HG02588 (cell line): Measurements from ENCODE around the gene KLF1.
A peak's percentile ranks its signal among the peaks of the same experiment; 100 is the strongest.
"Not testable (repeated sequence)": the region's sequence is repeated elsewhere in the genome, so short reads cannot be mapped to it uniquely, and the experiment has no call there.

Experiments
- ATAC-seq: cut with Tn5 transposase; IDR thresholded peaks from one replicate; pipeline ENCODE4 v1.9.1; 2021; ENCODE audit warnings: mild to moderate bottlenecking, moderate library complexity; ENCODE audit not compliant: unreplicated experiment

The KLF1 gene

DNA sequence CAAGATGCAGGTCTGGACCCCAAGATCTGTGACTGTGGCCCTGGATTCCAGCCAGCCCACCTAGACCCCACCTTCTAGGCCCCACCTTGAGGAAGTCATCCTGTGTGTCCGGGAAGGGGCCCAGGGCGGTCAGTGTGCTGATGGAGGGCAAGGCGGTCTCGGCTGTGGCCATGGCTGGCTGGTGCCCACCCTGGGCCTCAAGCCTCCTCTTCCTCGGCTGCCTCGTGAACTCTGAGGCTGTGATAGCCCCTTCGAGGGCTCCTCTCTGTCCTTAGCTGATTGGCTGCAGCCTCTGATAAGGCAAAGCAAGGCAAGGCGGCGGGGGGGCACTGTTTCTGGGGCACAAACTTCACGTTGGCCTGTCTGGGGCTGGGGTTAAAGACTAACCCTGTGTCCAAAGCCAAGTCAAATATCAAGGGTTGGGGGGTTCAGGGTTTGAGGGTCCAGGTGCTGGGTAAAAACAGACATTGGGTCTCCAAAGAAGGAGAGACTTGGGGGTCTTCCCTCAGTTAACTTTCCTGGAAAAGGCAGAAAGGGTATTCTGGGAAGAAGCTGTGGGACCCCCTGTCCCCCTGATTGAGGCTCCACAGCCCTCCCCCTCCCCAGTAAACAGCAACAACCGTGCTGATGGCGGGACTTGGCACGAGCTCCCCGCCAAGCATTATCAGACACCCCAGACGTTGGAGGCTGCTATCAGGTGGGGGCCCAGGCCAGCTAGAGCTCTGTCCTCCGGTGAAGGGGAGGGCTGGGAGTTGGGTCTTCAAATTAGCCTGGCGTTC is at the start of gene KLF1:
TSS of gene KLF1 (minus strand) at position 233 of the 779 bp plus-strand sequence. CDS start at position 172, 61 bp downstream.
- ATAC-seq = no peak

DNA sequence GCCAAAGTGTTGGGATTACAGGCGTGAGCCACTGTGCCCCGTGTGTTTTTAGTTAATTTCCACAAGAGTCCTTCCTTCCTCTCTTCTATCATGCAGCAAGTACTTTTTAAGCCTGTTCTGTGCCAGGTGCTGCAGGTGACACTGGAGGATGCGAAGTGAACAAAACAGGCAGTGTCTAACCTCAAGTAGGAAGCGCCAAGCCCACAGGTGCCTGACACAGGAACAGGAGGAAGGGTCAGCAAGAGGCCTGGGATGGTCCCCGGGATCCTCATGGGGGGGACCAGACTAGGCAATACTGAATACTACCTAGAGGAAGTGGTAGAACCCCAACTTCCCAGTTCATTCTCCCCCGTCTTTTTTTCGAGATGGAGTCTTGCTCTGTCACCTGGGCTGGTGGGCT is 49.6 kb upstream of the KLF1 start:
- ATAC-seq = no peak

DNA sequence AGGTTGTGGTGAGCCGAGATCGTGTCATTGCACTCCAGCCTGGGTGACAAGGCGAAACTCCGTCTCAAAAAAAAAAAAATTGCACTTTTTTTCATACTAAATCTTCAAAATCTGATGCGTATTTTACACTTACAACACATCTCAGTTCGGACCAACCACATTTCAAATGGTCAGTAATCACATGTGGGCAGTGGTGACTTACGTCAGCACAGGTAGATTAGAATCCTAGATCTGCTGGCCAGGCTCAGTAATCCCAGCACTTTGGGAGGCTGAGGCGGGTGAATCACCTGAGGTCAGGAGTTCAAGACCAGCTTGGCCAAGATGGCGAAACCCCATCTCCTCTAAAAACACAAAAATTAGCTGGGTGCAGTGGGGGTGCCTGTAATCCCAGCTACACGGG is 48.1 kb upstream of the KLF1 start:
- no peak for ATAC-seq

DNA sequence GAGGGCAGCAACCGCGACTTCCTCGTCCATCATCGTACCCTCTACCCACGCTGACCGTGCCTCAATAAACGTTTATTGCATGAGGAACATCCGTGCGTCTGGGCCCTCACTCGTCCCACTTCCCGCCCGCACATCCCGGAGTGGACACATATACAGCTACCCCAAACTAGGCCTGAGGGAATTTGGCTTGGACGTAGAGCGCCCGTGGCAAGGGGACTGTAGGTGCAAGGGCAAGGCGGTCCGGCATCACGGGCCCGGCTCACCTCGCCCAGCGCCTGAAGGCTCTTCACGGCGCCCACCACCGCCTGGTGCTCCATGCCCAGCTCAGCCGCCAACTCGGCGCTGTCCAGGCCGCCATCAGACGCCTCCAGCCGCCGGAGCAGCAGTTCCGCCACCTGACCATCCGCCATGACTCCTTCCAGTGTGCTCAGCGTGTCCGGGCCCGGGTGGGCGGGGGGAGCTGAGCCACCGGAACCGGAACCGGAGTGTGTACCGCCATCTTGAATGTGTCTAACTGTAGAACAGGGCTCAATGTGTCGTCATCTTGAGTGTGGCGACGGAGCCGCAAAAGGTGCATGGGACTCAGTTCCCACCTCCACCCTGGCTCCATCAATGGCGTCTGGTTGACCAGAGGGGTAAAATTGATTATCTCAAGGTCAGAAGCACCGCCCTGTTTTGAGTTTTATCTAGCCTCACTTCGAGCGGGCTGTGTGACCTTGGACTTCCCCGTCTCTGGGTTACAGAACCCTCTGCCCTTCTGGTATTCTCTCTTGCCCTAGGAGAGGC is 46.5 kb upstream of the KLF1 start, which contains the start of gene FARSA:
TSS of gene FARSA (minus strand) at position 425 of the 786 bp plus-strand sequence. CDS start at position 410, 15 bp downstream.
- ATAC-seq = peak; percentile 45

DNA sequence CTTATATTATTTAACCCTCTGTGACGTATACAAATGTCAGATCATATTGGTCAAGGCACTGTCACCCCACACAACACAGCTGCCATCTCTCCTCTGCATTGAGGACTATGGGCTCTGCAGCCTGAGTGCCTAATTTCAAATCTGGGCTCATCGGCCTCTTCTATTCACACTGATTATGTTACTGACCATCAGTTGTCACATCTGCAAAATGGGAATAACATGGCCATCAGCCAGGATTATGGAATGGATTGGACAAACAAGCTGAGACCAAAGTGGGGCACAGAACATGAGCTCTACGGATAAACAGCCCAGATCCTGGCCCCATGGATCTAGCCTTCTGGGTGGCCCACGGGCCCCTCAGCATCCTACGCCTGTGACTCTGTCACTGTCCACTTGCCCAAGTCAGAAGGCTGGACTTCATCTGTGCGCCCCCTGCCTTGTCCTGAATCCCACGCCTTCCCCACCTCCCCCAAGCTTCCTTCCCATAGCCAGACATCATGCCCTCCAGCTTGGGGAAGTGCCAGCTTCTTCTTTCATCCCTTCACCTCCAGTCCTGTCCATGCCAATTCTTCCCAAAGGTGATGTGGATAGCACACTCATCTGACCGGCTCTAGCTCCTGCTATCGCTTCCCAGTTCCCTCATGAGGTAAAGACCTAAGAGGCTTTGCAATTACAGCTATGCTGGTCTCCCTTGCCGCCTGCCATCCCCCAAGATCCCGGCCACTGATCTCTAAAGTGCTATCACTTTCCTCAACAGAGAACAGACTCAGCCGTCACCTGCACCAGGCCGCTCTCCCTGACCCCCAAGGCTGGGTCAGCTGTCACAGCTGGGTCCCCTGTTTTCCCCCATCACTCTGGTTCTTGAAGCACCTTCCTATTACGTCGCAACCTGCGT is 45.6 kb upstream of the KLF1 start:
- ATAC-seq = no peak

DNA sequence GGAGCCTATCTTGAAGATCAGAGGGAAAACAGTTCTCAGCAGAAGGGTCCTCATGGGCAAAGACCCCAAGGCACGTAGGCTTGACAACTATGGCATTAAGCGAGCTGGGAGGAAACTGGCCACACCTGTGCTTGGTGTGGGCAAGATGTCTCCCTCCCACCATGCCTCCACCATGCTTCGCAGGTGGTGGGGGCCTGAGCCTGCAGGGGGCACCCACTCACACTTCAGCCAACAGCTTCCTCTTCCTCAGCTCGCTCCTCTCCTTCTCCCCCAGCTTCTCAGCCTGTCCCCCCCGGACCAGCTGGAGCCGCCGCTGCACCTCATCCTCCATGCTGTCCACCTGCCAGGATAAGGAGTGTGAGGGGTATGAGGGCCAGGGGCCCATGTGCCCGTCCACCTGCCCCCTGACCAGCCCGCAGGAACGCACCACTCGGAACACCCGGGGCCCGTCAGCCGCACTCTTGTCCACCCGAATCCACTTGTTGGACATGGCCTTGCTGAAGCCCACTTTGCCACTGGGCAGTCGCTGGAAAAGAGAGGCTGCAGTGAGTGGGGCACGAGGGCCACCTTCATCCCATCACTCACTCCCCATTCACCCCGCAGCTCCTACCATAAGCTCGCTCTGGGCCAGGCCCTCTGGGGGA is 43.1 kb upstream of the KLF1 start:
- no peak for ATAC-seq

DNA sequence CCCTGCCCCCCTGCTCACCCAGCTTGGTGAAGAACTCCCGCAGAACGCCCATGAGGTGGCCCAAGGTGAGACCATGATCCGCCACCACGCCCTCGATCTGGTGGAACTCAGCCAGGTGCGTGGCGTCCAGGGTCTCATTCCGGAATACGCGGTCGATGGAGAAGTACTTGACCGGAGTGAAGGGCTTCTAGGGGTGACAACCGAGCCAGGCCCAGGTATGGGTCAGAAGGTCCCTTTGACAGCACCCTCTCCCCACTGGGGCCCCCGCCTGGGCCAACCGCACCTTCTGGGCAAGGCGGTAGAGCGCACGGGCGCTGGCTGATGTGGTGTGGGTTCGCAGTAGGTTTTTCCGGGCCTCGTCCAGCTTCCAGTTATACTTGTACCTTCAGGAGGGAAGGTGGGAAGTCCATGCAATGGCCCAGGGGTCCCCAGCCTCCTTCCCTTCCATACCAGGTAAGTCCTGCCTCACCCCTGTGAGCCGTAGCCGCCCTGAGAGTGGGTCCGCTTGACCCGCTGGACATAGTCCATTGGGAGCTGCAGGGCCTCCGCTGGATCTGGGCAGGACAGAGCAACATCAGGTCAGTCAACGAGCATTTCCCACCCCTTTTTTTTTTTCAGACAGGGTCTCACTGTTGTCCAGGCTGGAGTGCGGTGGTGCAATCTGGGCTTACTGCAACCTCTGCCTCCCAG is 37.8 kb upstream of the KLF1 start:
- no peak for ATAC-seq

DNA sequence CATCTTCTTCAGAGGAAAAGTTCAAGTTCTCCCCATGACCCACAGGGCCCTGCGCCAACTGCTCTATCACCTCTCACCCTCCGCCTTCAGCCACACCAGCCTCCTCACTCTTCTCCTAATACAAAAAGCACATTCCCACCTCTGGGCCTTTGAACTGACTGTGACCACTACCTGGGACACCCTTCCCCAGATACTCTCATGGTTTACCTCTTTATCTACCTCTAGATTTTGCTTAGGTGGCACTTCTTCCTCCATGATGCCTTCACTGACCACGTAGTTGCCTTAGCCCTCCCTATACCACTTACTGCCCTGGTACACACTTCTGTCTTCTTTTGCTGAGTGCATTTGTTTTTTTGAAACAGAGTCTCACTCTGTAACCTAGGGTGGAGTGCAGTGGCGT is 36.0 kb upstream of the KLF1 start:
- ATAC-seq = no peak

DNA sequence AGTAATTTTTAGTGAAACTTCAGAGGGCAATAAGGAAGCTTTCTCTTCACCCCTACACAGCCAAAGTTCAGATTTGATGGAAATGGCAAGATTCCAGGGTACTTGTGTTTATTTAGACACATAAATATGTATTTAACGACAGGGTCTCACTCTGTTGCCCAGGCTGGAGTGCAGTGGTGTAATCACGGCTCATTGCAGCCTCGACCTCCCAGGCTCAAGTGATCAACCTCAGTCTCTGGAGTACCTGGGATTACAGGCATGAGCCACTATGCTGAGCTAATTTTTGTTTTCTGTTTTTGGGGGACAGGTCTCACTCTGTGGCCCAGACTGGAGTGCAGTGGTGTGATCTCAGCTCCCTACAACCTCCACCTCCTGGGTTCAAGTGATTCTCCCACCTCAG is 34.0 kb upstream of the KLF1 start:
- ATAC-seq = no peak

DNA sequence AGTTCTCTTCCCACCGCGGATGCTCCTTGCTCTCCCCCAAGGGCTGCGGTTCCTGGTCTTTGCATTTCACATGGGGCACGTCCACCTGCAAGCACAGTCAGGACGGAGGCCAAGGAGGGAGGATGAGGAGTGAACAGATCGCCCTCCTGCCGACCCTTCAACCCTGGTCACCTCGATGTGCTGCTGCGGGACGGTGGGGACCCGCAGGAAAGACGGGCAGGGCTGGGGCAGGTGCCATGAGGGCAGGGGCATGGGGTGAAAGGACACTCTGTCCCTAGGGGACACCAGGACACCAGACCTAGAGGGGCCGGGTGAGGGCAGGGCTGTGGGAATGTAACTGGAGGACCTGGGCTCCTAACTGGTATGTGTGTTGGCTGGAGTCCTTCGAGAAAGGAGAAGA is 31.3 kb upstream of the KLF1 start:
- ATAC-seq = no peak

DNA sequence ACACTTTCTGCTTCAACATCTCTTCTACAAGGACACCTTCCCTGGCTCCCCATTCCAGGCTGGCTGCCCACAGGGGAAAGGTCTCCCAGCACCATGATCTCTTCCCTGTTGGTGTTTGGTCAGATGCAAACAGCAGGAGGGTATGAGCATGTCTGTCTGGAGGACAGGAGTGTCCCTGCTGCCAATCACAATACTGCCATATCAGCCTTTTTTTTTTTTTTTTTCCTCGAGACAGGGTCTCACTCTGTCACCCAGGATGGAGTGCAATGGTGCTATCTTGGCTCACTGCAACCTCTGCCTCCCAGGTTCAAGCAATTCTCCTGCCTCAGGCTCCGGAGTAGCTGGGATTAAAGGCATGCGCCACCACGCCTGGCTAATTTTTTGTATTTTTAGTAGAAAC is 28.9 kb upstream of the KLF1 start:
- not testable (repeated sequence) for ATAC-seq

DNA sequence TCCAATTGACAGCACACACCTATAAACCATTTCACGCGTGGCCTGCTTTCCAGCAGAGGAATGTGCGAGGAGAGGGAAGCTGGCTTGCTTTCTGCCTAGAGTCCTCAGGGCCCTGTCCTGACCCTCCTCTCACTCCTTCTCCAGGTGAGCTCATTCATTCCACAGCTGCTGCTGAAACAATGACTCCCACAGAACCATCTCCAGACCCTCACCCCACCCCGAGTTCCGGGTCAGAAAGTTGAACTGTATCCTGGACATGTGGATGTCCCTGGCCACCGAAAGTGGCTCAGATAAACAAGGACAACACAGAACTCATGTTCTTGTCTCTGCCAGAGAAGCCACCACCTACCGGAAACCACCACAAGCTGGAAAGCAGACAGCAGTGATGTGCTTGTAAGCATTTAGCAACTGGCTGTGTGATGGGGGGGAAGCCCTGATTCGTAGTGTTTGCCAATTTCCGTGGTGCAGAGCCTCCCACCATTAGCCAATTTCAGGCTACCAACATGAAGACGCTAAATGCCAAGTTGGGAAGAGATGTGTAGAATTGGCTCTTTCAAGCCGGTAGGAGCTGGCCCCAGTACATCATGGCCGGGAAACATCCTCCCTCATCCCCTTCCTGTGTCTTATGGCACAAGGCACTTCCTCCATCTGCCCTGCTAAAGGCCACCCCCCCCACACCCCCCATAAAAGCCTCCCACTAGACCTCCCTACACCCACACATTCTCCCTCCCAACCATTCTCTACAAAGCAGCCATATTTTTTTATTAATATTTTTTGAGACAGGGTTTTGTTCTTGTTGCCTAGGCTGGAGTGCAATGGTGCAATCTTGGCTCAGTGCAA is 27.1 kb upstream of the KLF1 start:
- no peak for ATAC-seq

DNA sequence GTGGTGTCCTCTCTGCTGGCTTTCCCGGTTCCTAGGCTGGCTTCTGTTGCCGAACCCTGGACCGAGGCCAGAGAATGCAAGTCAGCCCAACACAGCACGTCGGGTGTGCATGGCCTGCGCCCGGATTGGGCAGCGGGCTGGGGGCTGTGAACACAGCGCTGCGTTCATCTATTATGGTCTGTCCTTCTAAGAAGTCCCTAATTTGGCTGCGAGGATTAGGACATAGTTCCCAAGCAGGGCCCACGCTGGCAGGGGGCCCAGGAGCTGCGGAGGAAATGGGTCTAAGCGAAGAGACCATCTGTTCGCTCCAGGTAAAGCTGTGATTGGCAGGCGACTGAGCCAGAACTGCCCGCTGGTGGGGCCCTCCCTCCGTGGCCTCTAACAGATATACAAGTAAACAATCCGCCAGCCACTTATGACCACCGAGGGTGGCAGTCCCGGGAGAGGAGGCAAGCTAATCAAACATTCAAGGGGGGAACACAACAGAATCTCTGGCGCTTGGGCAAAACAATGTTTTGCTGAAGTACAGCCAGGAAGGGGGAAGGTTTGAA is 26.1 kb upstream of the KLF1 start:
- no peak for ATAC-seq

DNA sequence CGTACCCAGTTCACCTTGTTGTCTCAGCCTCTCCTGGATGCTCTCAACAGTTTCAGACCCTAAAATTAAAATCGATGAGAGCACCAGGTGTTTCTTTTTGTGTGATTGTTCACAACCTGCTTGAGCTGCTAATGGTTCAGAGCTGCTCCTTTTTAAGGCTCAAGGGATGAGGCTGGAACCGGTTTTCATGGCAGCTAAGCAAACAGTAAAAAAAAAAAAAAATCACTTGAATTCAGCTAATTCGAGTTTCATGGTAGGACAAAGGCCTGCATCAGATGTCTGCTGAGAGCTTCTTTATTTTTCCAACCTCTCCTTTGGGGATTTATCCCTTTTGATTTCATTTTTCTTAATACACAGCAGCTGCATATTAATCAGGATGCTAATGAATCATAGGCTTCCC is 25.6 kb upstream of the KLF1 start:
- ATAC-seq = no peak

DNA sequence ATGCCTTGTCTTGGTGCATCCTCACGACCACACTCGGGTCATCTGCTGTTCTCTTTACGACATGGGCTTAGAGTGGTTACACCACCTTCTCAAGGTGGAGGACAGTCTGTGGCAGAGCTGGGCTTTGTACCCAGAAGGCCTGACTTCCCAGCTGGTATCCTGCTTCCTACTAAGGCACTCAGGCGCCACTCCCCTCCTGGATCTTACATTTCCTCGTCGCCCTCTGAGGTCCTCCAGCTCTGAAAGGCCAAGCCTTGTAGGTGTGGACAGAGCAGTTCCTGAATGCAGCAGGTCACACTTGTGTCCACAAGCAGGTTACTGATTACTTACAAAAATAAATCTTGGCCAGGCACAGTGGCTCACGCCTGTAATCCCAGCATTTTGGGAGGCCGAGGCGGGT is 20.2 kb upstream of the KLF1 start:
- no peak for ATAC-seq

DNA sequence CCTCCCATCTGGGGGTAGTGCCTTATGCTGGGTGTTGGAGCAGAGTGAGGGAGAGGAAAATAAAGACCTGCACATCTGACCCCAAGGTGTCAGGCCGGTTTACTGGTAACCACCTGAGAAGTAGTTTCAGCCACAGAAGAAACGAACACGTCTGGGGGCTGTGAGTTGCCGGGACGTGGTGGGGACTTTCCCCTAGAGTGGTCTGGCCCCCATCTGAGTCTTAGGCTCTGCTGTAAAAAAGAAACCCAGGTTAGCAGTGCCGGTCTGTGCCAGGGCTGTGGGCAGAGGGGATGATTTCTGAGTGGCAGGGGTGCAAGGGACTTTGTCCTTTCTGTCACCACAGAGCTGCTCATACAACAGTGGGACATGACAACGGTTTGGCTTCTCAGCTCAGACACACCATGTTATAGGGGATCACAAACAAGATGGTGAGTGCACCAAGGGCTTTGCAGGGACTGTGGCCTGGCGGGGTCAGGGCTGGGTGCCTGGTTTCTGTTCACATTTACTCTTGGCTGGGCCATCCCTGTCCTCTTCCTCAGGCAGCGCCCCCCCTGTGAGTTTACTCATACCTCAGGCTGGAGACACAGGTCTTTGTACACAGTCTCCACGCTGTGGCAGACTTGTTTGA is 13.0 kb upstream of the KLF1 start:
- no peak for ATAC-seq

DNA sequence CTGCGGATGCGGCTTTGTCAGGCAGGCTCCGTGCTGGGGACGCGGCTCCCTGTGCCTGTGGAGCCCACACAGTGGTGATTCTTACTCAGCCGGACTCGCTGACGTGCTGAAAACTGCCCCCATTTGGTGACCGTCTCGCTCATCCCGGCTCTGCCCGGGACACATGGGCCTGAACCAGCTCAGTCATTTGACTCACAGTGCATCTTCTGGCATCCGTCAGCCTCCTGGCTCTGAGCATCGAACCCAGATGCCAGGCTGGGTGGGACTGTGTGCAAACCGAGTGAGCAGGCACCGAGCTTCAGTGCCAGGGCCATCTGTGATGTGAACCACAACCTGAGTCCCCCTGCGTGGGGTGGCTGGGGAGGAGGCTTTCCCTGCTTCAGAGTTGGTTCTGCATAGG is 9.5 kb upstream of the KLF1 start:
- no peak for ATAC-seq

DNA sequence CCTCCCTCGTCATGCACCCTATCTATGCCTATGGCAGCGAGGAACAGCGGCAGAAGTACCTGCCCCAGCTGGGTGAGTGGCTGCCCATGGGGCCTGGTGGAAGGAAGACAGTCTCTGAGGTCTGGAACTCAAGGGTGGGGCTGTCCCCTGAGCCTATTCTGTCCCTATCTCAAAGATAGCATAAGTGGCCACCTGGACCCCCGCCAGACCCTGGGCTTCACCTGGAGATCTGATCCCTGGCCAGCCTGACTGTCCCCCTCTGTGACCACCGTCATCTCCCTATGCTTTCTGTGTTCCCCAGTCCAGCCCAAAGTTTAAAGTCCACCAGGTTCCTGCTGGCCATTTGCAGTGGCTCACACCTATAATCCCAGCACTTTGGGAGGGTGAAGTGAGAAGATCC is 6.6 kb upstream of the KLF1 start:
- no peak for ATAC-seq
